HUES6 (cell line): Measurements from ENCODE around the gene SHLD1.

Experiments used
- H3K27ac ChIP-seq: 2 replicates; pipeline ENCODE4 v1.7.0; 2013; ENCODE audit warnings: low read depth, mild to moderate bottlenecking, low read length, inconsistent platforms
- H3K27me3 ChIP-seq: 2 replicates; pipeline ENCODE4 v1.6.1; 2013; ENCODE audit warnings: low read length; ENCODE audit not compliant: control insufficient read depth, insufficient read depth
- H3K36me3 ChIP-seq: 2 replicates; pipeline ENCODE4 v1.6.1; 2013; ENCODE audit warnings: low read length; ENCODE audit not compliant: control insufficient read depth, insufficient read depth
- H3K4me1 ChIP-seq: 2 replicates; pipeline ENCODE4 v1.6.1; 2013; ENCODE audit warnings: low read length; ENCODE audit not compliant: control insufficient read depth, insufficient read depth
- H3K4me3 ChIP-seq: 2 replicates; pipeline ENCODE4 v1.5.1; 2013; ENCODE audit warnings: low read depth, low read length
- H3K9ac ChIP-seq: one replicate; pipeline ENCODE4 v1.6.1; 2013; ENCODE audit warnings: mild to moderate bottlenecking, low read length
- H3K9me3 ChIP-seq: 2 replicates; pipeline ENCODE4 v1.6.1; 2013; ENCODE audit warnings: low read depth, low read length; ENCODE audit not compliant: control insufficient read depth, insufficient read depth

SHLD1 gene

GRCh38 chr20:5900908-5901307, 150.7 kb downstream of the SHLD1 start:
- H3K9me3 ChIP-seq = no peaks in the 10 kb centered on the region
- no peak overlapping the region for H3K27ac ChIP-seq
- H3K4me3 ChIP-seq = no peak overlapping the region
- 0 out of 2 replicates have a peak, but pooled peaks cover 4% of the 10 kb centered on the region for H3K27me3 ChIP-seq
- no peak overlapping the region for H3K9ac ChIP-seq
- H3K36me3 ChIP-seq = no peaks in the 10 kb centered on the region
- H3K4me1 ChIP-seq = no peaks in the 10 kb centered on the region

DNA sequence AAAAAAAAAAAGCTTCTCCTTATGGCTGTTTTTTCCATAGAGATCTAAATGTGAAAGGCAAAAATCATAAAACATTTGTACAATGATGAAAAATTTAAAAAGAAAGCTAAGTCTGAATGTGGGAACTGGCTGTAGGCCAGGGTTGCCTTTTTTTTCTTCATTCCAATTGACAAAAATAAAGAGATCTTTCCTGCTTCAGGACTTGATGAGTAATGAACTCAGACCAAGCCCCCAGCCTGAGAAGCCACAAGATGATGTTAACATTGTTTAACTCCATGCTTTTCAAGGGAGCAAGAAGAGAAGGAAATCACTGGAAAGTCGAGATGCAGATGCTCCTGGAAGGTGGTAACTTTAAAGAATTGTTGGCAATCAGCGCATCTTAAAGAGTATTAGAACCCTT, 158.8 kb downstream of the SHLD1 start:
- Histone ChIP-seq H3K27me3 (peaks cover 24% of the 10 kb centered on the region), H3K4me1 (peaks cover 3% of the 10 kb centered on the region; the same call in 1 of the 2 replicates), H3K9ac (no peak overlapping the region), H3K4me3 (no peak overlapping the region), H3K9me3 (no peaks in the 10 kb centered on the region), H3K27ac (no peak overlapping the region), H3K36me3 (no peaks in the 10 kb centered on the region)

GRCh38 chr20:5910186-5910585, 160.0 kb downstream of the SHLD1 start:
- peaks cover 3% of the 10 kb centered on the region; the same call in 1 of the 2 replicates for H3K4me1 ChIP-seq
- no peak overlapping the region for H3K9ac ChIP-seq
- no peak overlapping the region for H3K27ac ChIP-seq
- H3K9me3 ChIP-seq = no peaks in the 10 kb centered on the region
- no peak overlapping the region for H3K4me3 ChIP-seq
- H3K36me3 ChIP-seq = no peaks in the 10 kb centered on the region
- H3K27me3 ChIP-seq = peaks cover 24% of the 10 kb centered on the region

GRCh38 chr20:5913166-5913565, 163.0 kb downstream of the SHLD1 start:
- no peaks in the 10 kb centered on the region for H3K9me3 ChIP-seq
- peaks cover 19% of the 10 kb centered on the region for H3K27me3 ChIP-seq
- no peak overlapping the region for H3K4me3 ChIP-seq
- H3K27ac ChIP-seq = no peak overlapping the region
- H3K36me3 ChIP-seq = no peaks in the 10 kb centered on the region
- H3K4me1 ChIP-seq = peaks cover 3% of the 10 kb centered on the region; the same call in 1 of the 2 replicates
- no peak overlapping the region for H3K9ac ChIP-seq
